ENCODE data around the gene DNLZ. TPM values are rescaled to one million over a fixed set of nuclear protein-coding genes. Genes with fewer than 3 reads are reported as not detected.

DNLZ gene
- total RNA-seq (2011; cell fraction: chromatin; rRNA removed; ENCODE audit: low replicate concordance), result 3.5 and 12.0 TPM in 2 replicates
- total RNA-seq (2011; cell fraction: nucleolus; rRNA removed), result 9.3 and 11.7 TPM in 2 replicates
- total RNA-seq (2011; cell fraction: nucleoplasm; rRNA removed), result 3.4 and 4.8 TPM in 2 replicates
- total RNA-seq (2014; rRNA removed) (44.6 and 56.7 TPM in 2 replicates), total RNA-seq (2014; rRNA removed; fragmentation: Illumina TruSeq; extraction: Trizol) (2.2 and 3.4 TPM in 2 replicates), total RNA-seq (2015; rRNA removed; fragmentation: Illumina TruSeq; extraction: Trizol) (10.0 and 10.8 TPM in 2 replicates), total RNA-seq (2021) (25.6 and 25.8 TPM in 2 replicates), polyA plus RNA-seq (2011; rRNA removed) (3.1 and 3.2 TPM in 2 replicates), polyA plus RNA-seq (2014; fragmentation: Illumina TruSeq; extraction: Trizol) (2.2 and 4.2 TPM in 2 replicates), polyA plus RNA-seq (2014; fragmentation: Nextera tagmentation; extraction: Ambion mirVana) (under 1 TPM; 0.17 to 0.36 TPM), polyA plus RNA-seq (2014; rRNA removed) (22.1 and 29.8 TPM in 2 replicates), polyA minus RNA-seq (2011; rRNA and poly(A)+ RNA removed) (0.28 TPM in 1 of 2 replicates, not detected in the other), Bru-seq, nascent RNA (percentile 52 among the genes with signal in this experiment), BruChase-seq, experiment 1, labeled RNA remaining after a 2-hour chase (percentile 45 among the genes with signal in this experiment), BruChase-seq, experiment 2, labeled RNA remaining after a 6-hour chase (percentile 50 among the genes with signal in this experiment)
- 7.6 and 27.3 TPM in 2 replicates for polyA plus RNA-seq (2011; cell fraction: cytosol; rRNA removed)
- polyA plus RNA-seq (2011; cell fraction: nucleus; rRNA removed), result 4.2 and 7.4 TPM in 2 replicates
- 8.5 and 15.9 TPM in 2 replicates for polyA plus RNA-seq (2012)
- 2.6 and 3.4 TPM in 2 replicates for polyA minus RNA-seq (2011; cell fraction: cytosol; rRNA and poly(A)+ RNA removed)
- 2.9 and 3.6 TPM in 2 replicates for polyA minus RNA-seq (2011; cell fraction: nucleus; rRNA and poly(A)+ RNA removed)
- long read RNA-seq, experiment 1, transcript DNLZ-201 (3 exons, 724 nt), result major isoform, 63 of 69 reads
- long read RNA-seq, experiment 1, partial matches to known transcripts, result 2 of 69 reads
- long read RNA-seq, experiment 1, other reads (novel, unspliced or antisense), result 4 of 69 reads
- long read RNA-seq, experiment 2, transcript DNLZ-201 (3 exons, 724 nt), result major isoform, 26 of 29 reads
- long read RNA-seq, experiment 2, partial matches to known transcripts, result 0 of 29 reads
- long read RNA-seq, experiment 2, other reads (novel, unspliced or antisense), result 3 of 29 reads
- long read RNA-seq, experiment 3, partial matches to known transcripts, result 0 of 3 reads
- long read RNA-seq, experiment 3, other reads (novel, unspliced or antisense), result 0 of 3 reads

GRCh38 chr9:136363106-136363948, at the start of gene DNLZ:
Gene DNLZ, minus strand, starts transcription at chr9:136363744. Its CDS starts 30 bp downstream, at chr9:136363714.
- BruUV-seq (replicated peaks), result no TSS peak
- in situ Hi-C loops (cut with MboI) (no loop called here), intact Hi-C loops (cut with micrococcal nuclease) (no loop called here)
- H3K9ac ChIP-seq (ENCODE audit: insufficient read depth in 1 of 2, low read depth in 2 of 2, low read length in 2 of 2), result peak within 1 kb of the TSS; percentile 81 to 96
- no peaks in the 10 kb centered on the region; the same call in 2 of the 3 replicates for H3K79me2 ChIP-seq (ENCODE audit: control insufficient read depth, insufficient read depth, low read length)
- peak; percentile 88 for ATAC-seq
- POLR2A ChIA-PET, result interaction anchor here (0.6 to 2.4 kb wide), 16 partner anchors 9 to 787 kb away, joined by 3 to 12 read pairs (median 4); partner anchors contain the start of gene CARD9
- no peaks in the 10 kb centered on the region for H3K9me3 ChIP-seq (replicated peaks; ENCODE audit: control insufficient read depth, insufficient read depth, low read depth, low read length)
- WGBS (ENCODE audit: insufficient coverage, low coverage, missing lambda C conversion rate), result under 1% methylated on average over 47 of the region's 97 CpGs
- H3K27ac ChIP-seq (ENCODE audit: extremely low read depth, low read depth, low read length), result peak within 1 kb of the TSS; percentile 97
- peak; percentile 95 to 99 (median 99) for DNase-seq (ENCODE audit: extremely low read depth in 1 of 4, low spot score in 3 of 4)
- H3K36me3 ChIP-seq (ENCODE audit: control insufficient read depth, insufficient read depth, low read length), result peaks cover 35% of the 10 kb centered on the region; the same call in 1 of the 3 replicates
- CTCF ChIA-PET (ENCODE audit: low intra/inter-chr PET ratio), result interaction anchor here (0.6 to 1.5 kb wide), 4 partner anchors 17 to 37 kb away, joined by 3 to 9 read pairs (median 4); partner anchors contain the start of gene SNAPC4
- H3K9me1 ChIP-seq (ENCODE audit: control insufficient read depth, insufficient read depth, low read length), result no peaks in the 10 kb centered on the region
- peak within 1 kb of the TSS; percentile 82; the same call in 1 of the 2 replicates for H2AFZ ChIP-seq (ENCODE audit: low read depth, low read length)
- H3K27me3 ChIP-seq (ENCODE audit: control insufficient read depth in 2 of 2, insufficient read depth in 2 of 2, low read length in 2 of 2), result no peaks in the 10 kb centered on the region
- H4K20me1 ChIP-seq (replicated peaks; ENCODE audit: control insufficient read depth, insufficient read depth, low read length), result no peaks in the 10 kb centered on the region
- peak within 1 kb of the TSS; percentile 99 for H3K4me3 ChIP-seq
- FAIRE-seq, result peak; percentile 95
- peak within 1 kb of the TSS; percentile 85 for H3K4me2 ChIP-seq (ENCODE audit: insufficient read depth, low read length)
- H3K4me1 ChIP-seq (replicated peaks in 1 of 2; ENCODE audit: control insufficient read depth in 2 of 2, insufficient read depth in 2 of 2, low read length in 2 of 2), result peaks cover 11 to 94% of the 10 kb centered on the region in 2 experiments
- peak; percentile 67; the same call in 1 of the 2 replicates for TF ChIP-seq ZBTB1 (CRISPR knock-in tag; IDR thresholded peaks at IDR 0.05; ENCODE audit: borderline replicate concordance, low read depth)
- TF ChIP-seq EP400 (IDR thresholded peaks at IDR 0.05), result peak; percentile 86
- TF ChIP-seq, protein P1, sequence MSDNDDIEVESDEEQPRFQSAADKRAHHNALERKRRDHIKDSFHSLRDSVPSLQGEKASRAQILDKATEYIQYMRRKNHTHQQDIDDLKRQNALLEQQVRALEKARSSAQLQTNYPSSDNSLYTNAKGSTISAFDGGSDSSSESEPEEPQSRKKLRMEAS (CRISPR knock-in tag; IDR thresholded peaks at IDR 0.05), result peak; percentile 99
- TF ChIP-seq GABPB2 (CRISPR knock-in tag; conservative IDR thresholded peaks at IDR 0.05), result no peak
- peak; percentile 47; the same call in 1 of the 2 replicates for TF ChIP-seq XRCC5 (IDR thresholded peaks at IDR 0.05; ENCODE audit: low read depth, low read length)
- TF ChIP-seq EGR1 (conservative IDR thresholded peaks at IDR 0.05), result peak; percentile 66
- TF ChIP-seq KLF1 (tag; IDR thresholded peaks at IDR 0.05), result peak; percentile 86; the same call in 1 of the 2 replicates
- TF ChIP-seq, protein P2, sequence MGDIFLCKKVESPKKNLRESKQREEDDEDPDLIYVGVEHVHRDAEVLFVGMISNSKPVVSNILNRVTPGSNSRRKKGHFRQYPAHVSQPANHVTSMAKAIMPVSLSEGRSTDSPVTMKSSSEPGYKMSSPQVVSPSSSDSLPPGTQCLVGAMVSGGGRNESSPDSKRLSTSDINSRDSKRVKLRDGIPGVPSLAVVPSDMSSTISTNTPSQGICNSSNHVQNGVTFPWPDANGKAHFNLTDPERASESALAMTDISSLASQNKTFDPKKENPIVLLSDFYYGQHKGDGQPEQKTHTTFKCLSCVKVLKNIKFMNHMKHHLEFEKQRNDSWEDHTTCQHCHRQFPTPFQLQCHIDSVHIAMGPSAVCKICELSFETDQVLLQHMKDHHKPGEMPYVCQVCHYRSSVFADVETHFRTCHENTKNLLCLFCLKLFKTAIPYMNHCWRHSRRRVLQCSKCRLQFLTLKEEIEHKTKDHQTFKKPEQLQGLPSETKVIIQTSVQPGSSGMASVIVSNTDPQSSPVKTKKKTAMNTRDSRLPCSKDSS (IDR thresholded peaks at IDR 0.05; ENCODE audit: low read depth, partially characterized antibody), result no peak
- peak; percentile 77; the same call in 1 of the 2 replicates for TF ChIP-seq E2F5 (CRISPR knock-in tag; IDR thresholded peaks at IDR 0.05)
- peak; percentile 22; the same call in 1 of the 2 replicates for TF ChIP-seq TFE3 (CRISPR knock-in tag; IDR thresholded peaks at IDR 0.05)

All from K562 (cell line).